ENCODE results near the gene ZSWIM4. TPM values are rescaled to one million over a fixed set of nuclear protein-coding genes. Genes with fewer than 3 reads are reported as not detected.

ZSWIM4 gene
- total RNA-seq, 1 donor from 2014 or later, result 10.6 TPM

- DNase-seq (peak; percentile 90), ATAC-seq (peak; percentile 39)
- Histone ChIP-seq H3K27me3 (no peaks in the 10 kb centered on the region), H3K27ac (peak overlapping the region; percentile 100), H3K36me3 (peaks cover 12% of the 10 kb centered on the region), H3K4me1 (peaks cover 53% of the 10 kb centered on the region), H3K4me3 (peak overlapping the region; percentile 85), H3K9me3 (no peaks in the 10 kb centered on the region)
- intact Hi-C loops (cut with DNase I), result no loop called here
- TF ChIP-seq, protein P1, sequence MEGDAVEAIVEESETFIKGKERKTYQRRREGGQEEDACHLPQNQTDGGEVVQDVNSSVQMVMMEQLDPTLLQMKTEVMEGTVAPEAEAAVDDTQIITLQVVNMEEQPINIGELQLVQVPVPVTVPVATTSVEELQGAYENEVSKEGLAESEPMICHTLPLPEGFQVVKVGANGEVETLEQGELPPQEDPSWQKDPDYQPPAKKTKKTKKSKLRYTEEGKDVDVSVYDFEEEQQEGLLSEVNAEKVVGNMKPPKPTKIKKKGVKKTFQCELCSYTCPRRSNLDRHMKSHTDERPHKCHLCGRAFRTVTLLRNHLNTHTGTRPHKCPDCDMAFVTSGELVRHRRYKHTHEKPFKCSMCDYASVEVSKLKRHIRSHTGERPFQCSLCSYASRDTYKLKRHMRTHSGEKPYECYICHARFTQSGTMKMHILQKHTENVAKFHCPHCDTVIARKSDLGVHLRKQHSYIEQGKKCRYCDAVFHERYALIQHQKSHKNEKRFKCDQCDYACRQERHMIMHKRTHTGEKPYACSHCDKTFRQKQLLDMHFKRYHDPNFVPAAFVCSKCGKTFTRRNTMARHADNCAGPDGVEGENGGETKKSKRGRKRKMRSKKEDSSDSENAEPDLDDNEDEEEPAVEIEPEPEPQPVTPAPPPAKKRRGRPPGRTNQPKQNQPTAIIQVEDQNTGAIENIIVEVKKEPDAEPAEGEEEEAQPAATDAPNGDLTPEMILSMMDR (IDR thresholded peaks at IDR 0.05), result no peak
These were observed 46.1 kb downstream of the ZSWIM4 start for GRCh38 chr19:13841086-13841961.

- H3K27me3 ChIP-seq, result no peaks in the 10 kb centered on the region
- H3K9me3 ChIP-seq, result no peaks in the 10 kb centered on the region
- TF ChIP-seq, protein P1 (IDR thresholded peaks at IDR 0.05), result no peak
- H3K4me1 ChIP-seq, result peaks cover 54% of the 10 kb centered on the region
- intact Hi-C loops (cut with DNase I), result no loop called here
- DNase-seq (no peak), ATAC-seq (no peak)
- peak overlapping the region; percentile 100 for H3K27ac ChIP-seq
- peaks cover 7% of the 10 kb centered on the region for H3K36me3 ChIP-seq
- peak overlapping the region; percentile 85 for H3K4me3 ChIP-seq
These were observed 46.7 kb downstream of the ZSWIM4 start for GRCh38 chr19:13841962-13842290.

GRCh38 chr19:13842291-13843103, 47.3 kb downstream of the ZSWIM4 start:
- Histone ChIP-seq H3K9me3 (no peaks in the 10 kb centered on the region), H3K27me3 (no peaks in the 10 kb centered on the region), H3K27ac (peak overlapping the region; percentile 100), H3K4me3 (peak overlapping the region; percentile 85), H3K36me3 (peaks cover 7% of the 10 kb centered on the region), H3K4me1 (peaks cover 52% of the 10 kb centered on the region)
- intact Hi-C loops (cut with DNase I), result no loop called here
- DNase-seq, result peak; percentile 93
- ATAC-seq, result peak; percentile 45
- TF ChIP-seq, protein P1 (IDR thresholded peaks at IDR 0.05), result peak; percentile 16

DNA sequence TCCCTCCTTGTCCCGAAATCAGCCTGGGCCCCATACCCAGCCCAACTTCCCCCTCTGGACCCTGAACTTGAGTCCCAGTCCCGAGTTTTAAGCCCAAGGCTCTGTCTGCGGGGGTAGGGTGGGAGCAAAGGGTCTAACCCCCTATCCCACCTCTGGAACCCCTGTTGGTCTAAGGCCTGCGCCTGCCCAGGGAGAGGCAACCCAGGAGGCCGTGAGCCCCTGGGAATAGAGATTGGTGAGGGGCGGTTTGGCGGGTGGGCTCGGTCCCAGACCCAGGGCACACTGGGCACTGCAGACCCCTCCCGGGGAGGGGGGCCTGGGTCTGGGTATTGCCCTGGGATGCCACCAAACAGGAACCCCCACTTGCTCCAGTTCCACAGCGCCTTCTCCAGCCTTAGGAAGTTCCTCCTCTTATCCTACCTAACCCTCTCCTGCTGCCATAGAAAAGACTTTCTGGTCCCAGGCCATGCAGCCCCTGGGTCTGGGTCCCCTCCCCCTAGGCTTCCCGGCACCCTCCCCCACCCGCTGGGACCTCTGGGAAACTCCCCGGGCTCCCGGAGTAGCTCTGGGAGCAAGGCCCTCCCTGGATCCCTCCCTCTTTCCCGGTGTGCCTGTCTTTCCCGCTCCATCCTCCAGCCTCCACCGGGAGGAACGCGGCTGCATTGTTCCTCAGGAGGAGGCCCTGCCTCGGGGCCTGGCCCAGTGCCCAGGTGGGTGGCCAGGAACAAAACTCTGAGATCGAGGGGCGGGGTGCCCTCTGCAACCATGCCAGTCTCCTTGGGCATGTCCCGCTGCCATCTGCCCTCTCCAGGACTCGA, 48.1 kb downstream of the ZSWIM4 start:
- intact Hi-C loops (cut with DNase I), result no loop called here
- Histone ChIP-seq H3K4me1 (peaks cover 51% of the 10 kb centered on the region), H3K27ac (peak overlapping the region; percentile 100), H3K36me3 (peaks cover 2% of the 10 kb centered on the region), H3K4me3 (peak overlapping the region; percentile 85), H3K9me3 (no peaks in the 10 kb centered on the region), H3K27me3 (no peaks in the 10 kb centered on the region)
- TF ChIP-seq, protein P1 (IDR thresholded peaks at IDR 0.05), result no peak
- DNase-seq (peak; percentile 77), ATAC-seq (no peak)

DNA sequence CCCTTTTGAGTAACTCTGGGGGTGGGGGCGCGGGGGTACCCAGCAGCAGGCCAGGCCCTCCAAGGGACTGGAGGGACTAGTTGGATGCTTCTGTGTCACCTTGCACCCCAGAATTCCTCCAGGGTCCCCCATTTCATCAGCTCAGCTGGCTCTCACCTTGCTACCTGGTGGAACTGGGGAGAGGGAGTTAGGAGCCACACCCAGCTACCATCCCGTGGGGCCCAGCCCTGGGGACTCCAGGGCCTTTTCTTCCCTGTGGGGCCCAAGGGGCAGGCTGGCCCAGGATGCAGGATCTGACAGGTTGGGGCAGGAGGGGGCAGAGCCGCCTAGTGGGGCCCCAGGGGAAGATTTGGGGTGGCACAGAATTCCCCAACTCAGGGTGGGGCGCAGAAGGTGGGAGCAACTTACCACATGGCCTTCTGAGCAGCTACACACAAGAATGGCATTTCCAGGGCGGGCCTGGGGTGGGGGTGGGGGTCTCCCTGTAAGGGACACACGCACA, 48.9 kb downstream of the ZSWIM4 start:
- no peak for DNase-seq
- intact Hi-C loops (cut with DNase I), result no loop called here

More for the DNA sequence above, 48.9 kb downstream of the ZSWIM4 start:
- H3K27ac ChIP-seq, result peak overlapping the region; percentile 100
- no peaks in the 10 kb centered on the region for H3K27me3 ChIP-seq
- TF ChIP-seq, protein P1 (IDR thresholded peaks at IDR 0.05), result no peak
- peaks cover 51% of the 10 kb centered on the region for H3K4me1 ChIP-seq
- no peak for ATAC-seq
- H3K9me3 ChIP-seq, result no peaks in the 10 kb centered on the region
- no peaks in the 10 kb centered on the region for H3K36me3 ChIP-seq
- H3K4me3 ChIP-seq, result no peak overlapping the region

All from upper lobe of right lung (tissue), 1 donor.